Measurements from ENCODE around the gene FAM169A. TPM values are rescaled to one million over a fixed set of nuclear protein-coding genes. Genes with fewer than 3 reads are reported as not detected.
A peak's percentile ranks its signal among the peaks of the same experiment; 100 is the strongest.
"Not testable (repeated sequence)": the region's sequence is repeated elsewhere in the genome, so short reads cannot be mapped to it uniquely, and the experiment has no call there.

Gene FAM169A
- total RNA-seq, 1 experiment from 2014 or later, result 21.9 TPM

DNA sequence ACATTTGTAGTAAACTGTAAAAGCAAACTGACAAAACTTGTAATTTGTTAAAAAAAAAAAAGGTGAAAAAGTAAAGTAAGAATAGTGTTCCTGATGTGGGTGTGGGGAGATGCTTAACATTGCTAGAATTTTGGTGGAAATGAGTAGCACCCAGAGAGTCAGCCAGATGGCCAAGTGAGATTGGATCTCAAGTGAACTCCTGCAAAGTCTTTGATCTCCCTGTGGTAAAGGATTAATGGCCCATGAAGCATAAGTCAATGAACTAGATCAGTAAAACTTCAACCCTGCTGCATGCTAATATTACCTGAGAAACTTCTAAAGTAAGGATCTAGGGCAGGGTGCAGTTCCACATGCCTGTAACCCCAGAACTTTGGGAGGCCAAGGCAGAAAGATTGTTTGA is 19.0 kb upstream of the FAM169A start:
- Histone ChIP-seq H3K36me3 (no peaks in the 10 kb centered on the region), H3K9me3 (replicated peaks) (no peaks in the 10 kb centered on the region), H3K27me3 (replicated peaks) (no peaks in the 10 kb centered on the region), H3K4me3 (no peak overlapping the region), H3K4me1 (replicated peaks) (no peaks in the 10 kb centered on the region), H3K27ac (no peak overlapping the region)
- DNase-seq (ENCODE audit: low read depth in 1 of 2, low spot score in 2 of 2), result no peak

DNA sequence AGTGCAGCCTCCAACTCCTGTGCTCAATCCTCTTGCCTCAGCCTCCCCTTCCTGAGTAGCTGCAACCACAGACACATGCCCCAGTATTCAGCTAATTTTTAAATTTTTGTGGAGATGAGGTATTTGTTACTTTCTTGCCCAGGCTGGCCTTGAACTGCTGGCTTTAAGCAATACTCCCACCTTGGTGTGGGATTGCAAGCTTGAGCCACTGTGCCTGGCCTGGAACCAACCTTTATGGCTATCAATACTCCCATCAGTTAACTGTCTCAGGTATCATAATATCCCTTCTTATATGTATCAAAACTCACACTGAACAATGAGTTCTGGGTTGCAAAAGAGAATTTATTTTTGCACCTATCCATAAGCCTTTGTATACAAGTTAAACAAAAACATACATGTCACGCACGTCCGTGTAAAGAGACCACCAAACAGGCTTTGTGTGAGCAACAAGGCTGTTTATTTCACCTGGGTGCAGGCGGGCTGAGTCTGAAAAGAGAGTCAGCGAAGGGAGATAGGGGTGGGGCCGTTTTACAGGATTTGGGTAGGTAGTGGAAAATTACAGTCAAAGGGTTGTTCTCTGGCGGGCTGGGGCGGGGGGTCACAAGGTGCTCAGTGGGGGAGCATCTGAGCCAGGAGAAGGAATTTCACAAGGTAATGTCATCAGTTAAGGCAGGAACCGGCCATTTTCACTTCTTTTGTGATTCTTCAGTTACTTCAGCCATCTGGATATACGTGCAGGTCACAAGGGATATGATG is 16.4 kb upstream of the FAM169A start:
- not testable (repeated sequence) for H3K27ac ChIP-seq; H3K9me3 ChIP-seq (replicated peaks); DNase-seq (ENCODE audit: low read depth in 1 of 2, low spot score in 2 of 2); H3K27me3 ChIP-seq (replicated peaks); H3K4me3 ChIP-seq; H3K36me3 ChIP-seq; H3K4me1 ChIP-seq (replicated peaks)

DNA sequence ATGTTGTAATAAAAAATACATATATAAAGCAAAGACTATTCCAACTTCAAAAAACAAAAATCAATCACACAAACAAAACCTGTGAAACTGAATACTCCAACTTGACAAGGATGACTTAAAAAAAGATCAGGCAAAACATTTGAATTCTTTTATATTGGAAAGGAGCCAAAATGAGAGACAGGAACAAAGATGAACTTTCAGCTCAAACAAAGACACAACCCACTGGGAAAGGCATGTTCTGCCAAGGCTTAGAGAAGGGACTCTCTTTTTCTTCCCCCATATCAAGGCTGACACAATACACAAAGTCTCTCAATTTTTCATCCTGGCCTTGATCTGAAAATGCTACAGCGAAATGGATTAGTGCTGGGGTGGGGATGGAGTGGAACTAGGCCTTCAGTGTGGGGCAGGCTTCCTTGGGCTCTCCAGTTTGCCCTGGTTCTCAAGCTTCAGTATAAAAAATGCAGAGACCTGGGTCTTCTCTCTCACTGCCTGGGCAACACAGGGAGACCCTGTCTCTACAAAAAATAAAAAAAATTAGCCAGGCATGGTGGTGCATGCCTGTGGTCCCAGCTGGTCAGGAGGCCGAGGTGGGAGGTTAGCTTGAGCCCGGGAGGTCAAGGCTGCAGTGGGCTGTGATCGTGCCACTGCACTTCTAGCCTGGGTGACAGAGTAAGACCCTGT is 11.6 kb upstream of the FAM169A start:
- H3K4me1 ChIP-seq (replicated peaks), result no peaks in the 10 kb centered on the region
- DNase-seq (ENCODE audit: low read depth in 1 of 2, low spot score in 2 of 2), result no peak
- no peaks in the 10 kb centered on the region for H3K9me3 ChIP-seq (replicated peaks)
- H3K27me3 ChIP-seq (replicated peaks), result no peaks in the 10 kb centered on the region
- H3K27ac ChIP-seq, result no peak overlapping the region
- no peaks in the 10 kb centered on the region for H3K36me3 ChIP-seq
- H3K4me3 ChIP-seq, result no peak overlapping the region

DNA sequence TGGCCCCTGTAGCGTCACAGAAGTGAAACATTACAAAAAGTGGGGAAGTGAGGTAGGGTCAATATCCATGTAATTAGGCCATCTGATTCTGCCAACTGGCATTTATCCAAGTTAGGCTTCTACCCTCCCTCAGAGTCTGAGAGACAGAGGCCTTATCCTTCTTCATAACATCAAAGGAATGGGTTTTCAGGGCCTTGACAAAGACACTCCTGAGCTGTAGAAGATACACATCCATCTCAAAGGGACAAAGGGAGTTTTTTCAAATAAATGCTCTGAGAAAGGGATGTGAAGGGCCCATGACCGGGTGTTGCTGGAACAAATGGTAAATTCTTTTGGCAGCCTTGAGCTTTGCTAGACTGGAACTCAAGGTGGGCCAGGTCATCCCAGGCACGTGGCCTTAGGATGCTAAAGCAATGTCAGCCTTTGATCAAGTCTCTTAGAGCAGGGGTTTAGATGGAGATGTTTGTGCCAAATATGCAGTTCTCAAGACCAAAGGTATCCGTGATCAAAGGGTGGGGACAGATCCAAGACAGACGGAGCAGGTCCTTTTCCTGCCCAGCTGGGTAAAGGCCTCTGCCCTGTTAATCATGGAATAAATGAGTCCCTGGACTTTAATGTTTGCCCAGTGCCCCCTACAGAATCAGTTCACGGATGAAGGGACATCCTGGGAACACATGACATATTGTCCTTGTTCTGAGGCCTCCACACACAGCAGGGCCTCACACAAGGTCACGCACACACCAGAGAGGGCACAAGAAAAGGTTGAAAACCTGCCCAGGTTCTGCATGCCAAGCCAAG is 10.0 kb upstream of the FAM169A start:
- H3K4me3 ChIP-seq, result no peak overlapping the region
- no peaks in the 10 kb centered on the region for H3K4me1 ChIP-seq (replicated peaks)
- no peak for DNase-seq (ENCODE audit: low read depth in 1 of 2, low spot score in 2 of 2)
- no peaks in the 10 kb centered on the region for H3K9me3 ChIP-seq (replicated peaks)
- no peaks in the 10 kb centered on the region for H3K27me3 ChIP-seq (replicated peaks)
- no peak overlapping the region for H3K27ac ChIP-seq
- H3K36me3 ChIP-seq, result no peaks in the 10 kb centered on the region

DNA sequence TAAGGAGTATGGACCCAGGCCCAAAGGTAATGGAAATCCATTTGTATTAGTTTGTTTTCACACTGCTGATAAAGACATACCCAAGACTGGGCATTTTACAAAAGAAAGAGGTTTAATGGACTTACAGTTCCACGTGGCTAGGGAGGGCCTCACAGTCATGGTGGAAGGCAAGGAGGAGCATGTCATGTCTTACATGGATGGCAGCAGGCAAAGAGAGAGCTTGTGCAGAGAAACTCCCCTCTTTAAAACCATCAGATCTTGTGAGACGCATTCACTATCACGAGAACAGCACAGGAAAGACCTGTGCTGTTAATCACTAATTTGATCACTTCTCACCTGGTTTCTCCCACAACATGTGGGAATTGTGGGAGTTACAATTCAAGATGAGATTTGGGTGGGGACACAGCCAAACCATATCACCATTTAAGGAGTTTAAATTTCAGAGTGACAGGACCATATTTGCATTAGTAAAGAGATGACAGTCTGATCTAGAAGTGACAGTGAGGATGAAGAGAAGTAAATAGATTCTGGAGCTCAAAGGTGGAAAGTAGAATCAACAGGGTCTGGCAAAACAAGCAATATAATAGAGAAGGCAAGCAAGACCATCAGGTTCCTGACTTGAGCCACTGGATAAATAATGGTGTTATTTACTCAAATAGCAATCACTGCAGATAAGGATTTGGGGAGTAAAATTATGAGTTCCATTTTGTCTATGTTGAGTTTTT is 7.5 kb upstream of the FAM169A start:
- Histone ChIP-seq H3K4me3 (no peak overlapping the region), H3K9me3 (replicated peaks) (no peaks in the 10 kb centered on the region), H3K27ac (no peak overlapping the region), H3K27me3 (replicated peaks) (no peaks in the 10 kb centered on the region), H3K4me1 (replicated peaks) (peaks cover 5% of the 10 kb centered on the region; the same call in 1 of the 2 replicates), H3K36me3 (no peaks in the 10 kb centered on the region)
- no peak for DNase-seq (ENCODE audit: low read depth in 1 of 2, low spot score in 2 of 2)

DNA sequence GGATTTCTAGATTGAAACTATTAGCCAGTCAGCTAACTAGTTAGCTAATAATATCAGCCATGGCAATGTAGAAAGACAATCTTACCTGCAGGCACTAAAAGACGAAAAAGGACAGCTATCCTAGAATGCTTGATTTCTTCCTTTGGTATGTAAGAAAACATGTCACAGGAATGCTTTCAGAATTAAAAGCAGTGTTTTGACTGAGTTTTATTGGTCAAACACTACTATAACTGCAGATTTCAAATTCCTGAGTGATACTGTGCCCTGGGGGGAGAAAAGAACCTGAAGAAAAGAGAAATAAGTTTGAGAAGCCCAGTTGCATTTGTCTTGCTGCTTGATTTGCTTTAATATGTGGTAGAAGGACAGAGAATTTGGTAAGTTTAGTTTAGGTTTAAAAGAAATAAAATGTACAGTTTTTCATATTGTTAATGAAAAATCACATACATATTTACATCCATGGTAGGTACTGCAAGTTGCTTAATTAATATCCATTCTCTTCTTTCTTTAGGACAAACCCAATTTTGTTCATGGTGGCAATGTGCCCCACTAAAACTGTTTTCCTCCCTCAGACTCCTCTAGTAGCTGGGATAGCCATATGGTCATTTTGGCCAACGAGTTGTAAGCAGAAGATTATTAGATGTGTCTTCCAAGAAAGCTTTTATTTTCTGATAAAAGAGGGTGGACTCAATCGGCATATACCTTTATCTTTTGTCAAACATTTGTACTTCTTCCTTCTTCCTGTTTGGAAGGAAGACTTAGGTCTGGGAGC is 4.3 kb upstream of the FAM169A start:
- no peaks in the 10 kb centered on the region for H3K27me3 ChIP-seq (replicated peaks)
- peaks cover 19% of the 10 kb centered on the region for H3K4me1 ChIP-seq (replicated peaks)
- no peak overlapping the region for H3K4me3 ChIP-seq
- peaks cover 7% of the 10 kb centered on the region for H3K36me3 ChIP-seq
- DNase-seq (ENCODE audit: low read depth in 1 of 2, low spot score in 2 of 2), result peak in 1 of 2 experiments; percentile 21
- H3K9me3 ChIP-seq (replicated peaks), result peaks cover 7% of the 10 kb centered on the region
- H3K27ac ChIP-seq, result no peak overlapping the region; the same call in 1 of the 2 replicates

DNA sequence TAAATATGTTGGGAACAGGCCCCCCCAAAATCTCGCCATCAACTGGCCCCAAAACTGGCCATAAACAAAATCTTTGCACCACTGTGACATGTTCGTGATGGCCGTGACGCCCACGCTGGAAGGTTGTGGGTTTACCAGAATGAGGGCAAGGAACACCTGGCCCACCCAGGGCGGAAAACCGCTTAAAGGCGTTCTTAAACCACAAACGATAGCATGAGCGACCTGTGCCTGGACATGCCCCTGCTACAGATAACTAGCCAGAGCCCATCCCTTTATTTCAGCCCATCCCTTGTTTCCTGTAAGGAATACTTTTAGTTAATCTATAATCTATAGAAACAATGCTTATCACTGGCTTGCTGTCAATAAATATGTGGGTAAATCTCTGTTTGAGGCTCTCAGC is 3.2 kb upstream of the FAM169A start:
- not testable (repeated sequence) for DNase-seq (ENCODE audit: low read depth in 1 of 2, low spot score in 2 of 2); H3K4me3 ChIP-seq; H3K27ac ChIP-seq; H3K36me3 ChIP-seq; H3K9me3 ChIP-seq (replicated peaks); H3K27me3 ChIP-seq (replicated peaks)
- H3K4me1 ChIP-seq (replicated peaks), result peaks cover 22% of the 10 kb centered on the region

DNA sequence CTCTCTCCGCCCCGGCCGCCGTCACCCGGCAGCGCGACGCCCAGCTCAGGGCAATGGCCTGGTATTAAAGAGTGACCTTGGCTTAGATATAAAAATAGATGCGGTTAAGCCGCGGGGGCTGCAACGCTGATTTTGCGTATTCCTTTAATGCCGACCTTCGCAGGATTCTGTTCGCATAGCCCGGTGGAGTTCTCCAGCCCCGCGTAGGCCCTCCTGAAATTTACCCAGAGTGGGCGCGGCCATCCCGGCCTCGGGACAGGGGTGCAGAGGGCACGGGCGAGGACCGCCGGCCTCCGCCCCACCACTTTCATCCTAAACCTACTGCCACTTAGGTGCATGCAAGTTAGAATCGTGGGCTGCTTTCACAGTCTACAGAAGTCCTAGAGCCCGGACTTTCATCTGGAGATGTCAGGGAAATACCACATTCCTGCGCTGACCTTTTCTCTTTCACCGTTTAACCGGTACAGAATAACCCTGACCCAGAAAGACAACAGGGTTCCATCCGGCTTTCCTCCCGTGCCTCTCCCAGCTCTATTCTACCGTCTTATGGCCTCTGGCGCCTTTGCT is 492 bp upstream of the FAM169A start:
- Histone ChIP-seq H3K4me3 (peak overlapping the region; percentile 98), H3K36me3 (peaks cover 7% of the 10 kb centered on the region)
- peak in 1 of 2 experiments; percentile 16 for DNase-seq (ENCODE audit: low read depth in 1 of 2, low spot score in 2 of 2)

DNA sequence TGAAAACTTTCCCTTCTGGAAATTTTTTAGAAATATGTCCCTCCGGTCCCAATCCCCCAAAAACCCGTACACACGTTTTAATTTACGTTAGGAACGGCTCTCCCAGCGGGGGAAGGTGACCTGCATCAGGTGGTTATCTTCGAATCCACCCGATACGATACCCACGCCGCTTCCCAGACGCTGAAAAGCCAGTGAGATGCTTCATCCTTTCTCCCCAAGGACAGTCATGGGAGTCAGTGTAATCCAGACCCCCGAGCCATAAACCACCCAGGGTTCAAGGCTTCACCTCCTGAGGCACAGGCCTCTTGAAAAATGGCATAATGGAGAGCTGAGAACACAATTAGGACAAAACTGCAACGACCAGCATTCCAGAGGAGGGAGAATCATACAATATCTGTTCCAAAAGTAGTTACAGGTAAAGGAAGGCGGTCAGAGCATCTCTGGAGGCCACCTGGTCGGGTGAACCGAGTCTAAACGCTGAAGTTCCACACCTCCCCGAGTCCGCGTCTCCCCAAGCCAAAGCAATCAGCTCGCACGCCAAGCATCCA is 857 bp downstream of the FAM169A start:
- H3K27me3 ChIP-seq (replicated peaks), result no peaks in the 10 kb centered on the region
- H3K4me1 ChIP-seq (replicated peaks), result peaks cover 21% of the 10 kb centered on the region
- peaks cover 7% of the 10 kb centered on the region for H3K9me3 ChIP-seq (replicated peaks)
- peak overlapping the region; percentile 98 for H3K4me3 ChIP-seq
- peak in 1 of 2 experiments; percentile 29 for DNase-seq (ENCODE audit: low read depth in 1 of 2, low spot score in 2 of 2)
- H3K27ac ChIP-seq, result peak overlapping the region; percentile 62
- H3K36me3 ChIP-seq, result peaks cover 7% of the 10 kb centered on the region

More for the DNA sequence above, 492 bp upstream of the FAM169A start:
- peak overlapping the region; percentile 62 for H3K27ac ChIP-seq
- H3K27me3 ChIP-seq (replicated peaks), result no peaks in the 10 kb centered on the region
- peaks cover 22% of the 10 kb centered on the region for H3K4me1 ChIP-seq (replicated peaks)
- H3K9me3 ChIP-seq (replicated peaks), result peaks cover 7% of the 10 kb centered on the region

DNA sequence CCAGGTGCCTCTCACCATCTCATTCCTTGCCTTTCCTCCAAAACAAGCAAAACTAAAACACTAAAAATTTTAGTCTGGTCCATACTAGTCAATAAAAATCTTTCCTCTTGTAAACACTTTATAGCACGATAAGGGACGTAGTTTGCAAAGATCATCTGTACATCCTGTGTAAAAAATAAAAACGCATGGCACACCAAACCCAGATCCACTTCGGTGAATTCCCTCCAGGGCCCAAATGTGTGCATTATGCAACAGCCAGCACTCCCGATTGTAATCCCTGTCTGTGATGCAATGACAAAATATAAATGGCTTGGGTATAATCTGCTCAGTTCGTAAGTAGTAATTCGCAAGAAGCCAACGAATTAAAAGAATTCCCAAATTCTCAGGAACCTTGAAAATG is 1.4 kb downstream of the FAM169A start:
- peaks cover 7% of the 10 kb centered on the region for H3K9me3 ChIP-seq (replicated peaks)
- H3K27me3 ChIP-seq (replicated peaks), result no peaks in the 10 kb centered on the region
- no peak overlapping the region for H3K4me3 ChIP-seq
- peaks cover 7% of the 10 kb centered on the region for H3K36me3 ChIP-seq
- no peak overlapping the region for H3K27ac ChIP-seq
- no peak for DNase-seq (ENCODE audit: low read depth in 1 of 2, low spot score in 2 of 2)
- peaks cover 17% of the 10 kb centered on the region for H3K4me1 ChIP-seq (replicated peaks)

DNA sequence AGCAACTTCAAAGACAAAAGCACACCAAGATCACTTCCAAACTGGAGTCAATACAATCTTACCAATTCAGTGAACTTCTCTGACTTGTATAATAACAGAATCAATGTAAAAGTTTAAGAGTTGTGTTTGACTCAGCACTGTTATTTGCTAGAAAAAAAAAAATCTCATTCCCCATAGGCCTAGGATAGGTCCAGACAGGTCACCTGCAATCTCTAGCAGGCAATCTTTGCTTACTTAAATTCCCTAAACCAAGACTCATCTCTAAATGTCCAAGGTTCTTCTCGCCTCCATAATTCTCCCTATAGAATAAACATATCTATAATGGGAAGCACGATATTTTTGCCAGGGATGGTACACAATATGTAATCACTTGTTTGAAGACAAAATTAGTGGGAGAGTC is 2.5 kb downstream of the FAM169A start:
- no peak overlapping the region for H3K27ac ChIP-seq
- no peak overlapping the region for H3K4me3 ChIP-seq
- peaks cover 17% of the 10 kb centered on the region for H3K4me1 ChIP-seq (replicated peaks)
- peaks cover 7% of the 10 kb centered on the region for H3K36me3 ChIP-seq
- H3K27me3 ChIP-seq (replicated peaks), result no peaks in the 10 kb centered on the region
- no peak for DNase-seq (ENCODE audit: low read depth in 1 of 2, low spot score in 2 of 2)
- H3K9me3 ChIP-seq (replicated peaks), result peaks cover 7% of the 10 kb centered on the region

DNA sequence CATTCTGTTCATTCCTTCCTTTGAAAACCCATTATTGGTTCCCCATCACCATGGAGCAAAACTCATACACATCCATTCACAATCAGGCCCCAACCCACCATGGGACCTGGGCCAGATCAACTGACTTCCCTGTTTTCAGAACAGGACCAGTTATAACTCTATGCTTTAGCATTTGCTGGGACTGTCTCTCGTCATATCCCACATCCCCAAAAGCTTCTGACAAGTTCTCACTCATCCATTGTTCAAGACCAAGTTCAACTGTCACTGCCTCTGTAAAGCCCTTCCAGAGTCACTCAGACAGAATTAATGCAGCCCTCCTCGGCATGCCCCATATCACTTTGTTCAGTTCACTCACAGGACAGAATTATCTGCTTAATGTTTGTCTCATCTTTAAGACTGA is 4.0 kb downstream of the FAM169A start:
- Histone ChIP-seq H3K4me3 (no peak overlapping the region), H3K4me1 (replicated peaks) (peaks cover 14% of the 10 kb centered on the region), H3K36me3 (peaks cover 7% of the 10 kb centered on the region), H3K27ac (no peak overlapping the region), H3K9me3 (replicated peaks) (peaks cover 7% of the 10 kb centered on the region), H3K27me3 (replicated peaks) (no peaks in the 10 kb centered on the region)
- no peak for DNase-seq (ENCODE audit: low read depth in 1 of 2, low spot score in 2 of 2)

All from SJSA1 (cell line).